Measurements from ENCODE around the gene MYF5.

Gene MYF5

DNA sequence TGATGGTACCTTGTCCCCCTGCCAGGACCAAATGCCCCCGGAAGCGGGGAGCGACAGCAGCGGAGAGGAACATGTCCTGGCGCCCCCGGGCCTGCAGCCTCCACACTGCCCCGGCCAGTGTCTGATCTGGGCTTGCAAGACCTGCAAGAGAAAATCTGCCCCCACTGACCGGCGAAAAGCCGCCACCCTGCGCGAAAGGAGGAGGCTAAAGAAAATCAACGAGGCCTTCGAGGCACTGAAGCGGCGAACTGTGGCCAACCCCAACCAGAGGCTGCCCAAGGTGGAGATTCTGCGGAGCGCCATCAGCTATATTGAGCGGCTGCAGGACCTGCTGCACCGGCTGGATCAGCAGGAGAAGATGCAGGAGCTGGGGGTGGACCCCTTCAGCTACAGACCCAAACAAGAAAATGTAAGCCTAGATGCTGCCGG lies 8.9 kb upstream of the MYF5 start:
- DNase-seq (ENCODE audit: low read depth), result no peak

DNA sequence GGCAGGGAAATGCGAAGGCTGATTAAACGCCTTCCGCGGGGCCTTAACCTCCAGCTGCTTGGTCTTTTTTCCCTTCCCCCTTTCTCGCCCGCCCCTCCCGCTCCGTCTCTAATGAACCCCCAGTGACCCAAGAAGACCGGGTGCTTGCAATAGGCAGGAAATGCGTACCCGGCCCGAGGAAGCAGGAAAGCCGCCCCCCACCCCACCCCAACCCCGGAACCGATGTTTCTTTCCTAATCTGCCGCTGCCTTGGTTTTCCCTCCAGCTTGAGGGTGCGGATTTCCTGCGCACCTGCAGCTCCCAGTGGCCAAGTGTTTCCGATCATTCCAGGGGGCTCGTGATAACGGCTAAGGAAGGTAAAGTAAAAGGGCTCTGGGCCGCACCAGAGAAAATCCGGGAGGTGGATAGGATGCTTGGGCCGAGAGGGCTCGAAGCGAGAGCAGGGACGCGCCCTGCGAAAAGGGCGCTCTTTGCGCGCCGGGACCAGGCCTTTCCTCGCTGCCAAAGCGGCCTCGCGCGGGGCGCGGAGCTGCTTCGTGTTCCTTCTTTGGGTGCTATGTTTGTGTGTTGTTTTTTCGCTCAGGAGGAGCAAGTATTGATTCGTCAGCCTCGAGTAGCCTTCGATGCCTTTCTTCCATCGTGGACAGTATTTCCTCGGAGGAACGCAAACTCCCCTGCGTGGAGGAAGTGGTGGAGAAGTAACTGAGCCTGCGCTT lies 8.3 kb upstream of the MYF5 start:
- no peak for DNase-seq (ENCODE audit: low read depth)

GRCh38 chr12:80708975-80709328 lies 7.8 kb upstream of the MYF5 start:
- no peak for DNase-seq (ENCODE audit: low read depth)

DNA sequence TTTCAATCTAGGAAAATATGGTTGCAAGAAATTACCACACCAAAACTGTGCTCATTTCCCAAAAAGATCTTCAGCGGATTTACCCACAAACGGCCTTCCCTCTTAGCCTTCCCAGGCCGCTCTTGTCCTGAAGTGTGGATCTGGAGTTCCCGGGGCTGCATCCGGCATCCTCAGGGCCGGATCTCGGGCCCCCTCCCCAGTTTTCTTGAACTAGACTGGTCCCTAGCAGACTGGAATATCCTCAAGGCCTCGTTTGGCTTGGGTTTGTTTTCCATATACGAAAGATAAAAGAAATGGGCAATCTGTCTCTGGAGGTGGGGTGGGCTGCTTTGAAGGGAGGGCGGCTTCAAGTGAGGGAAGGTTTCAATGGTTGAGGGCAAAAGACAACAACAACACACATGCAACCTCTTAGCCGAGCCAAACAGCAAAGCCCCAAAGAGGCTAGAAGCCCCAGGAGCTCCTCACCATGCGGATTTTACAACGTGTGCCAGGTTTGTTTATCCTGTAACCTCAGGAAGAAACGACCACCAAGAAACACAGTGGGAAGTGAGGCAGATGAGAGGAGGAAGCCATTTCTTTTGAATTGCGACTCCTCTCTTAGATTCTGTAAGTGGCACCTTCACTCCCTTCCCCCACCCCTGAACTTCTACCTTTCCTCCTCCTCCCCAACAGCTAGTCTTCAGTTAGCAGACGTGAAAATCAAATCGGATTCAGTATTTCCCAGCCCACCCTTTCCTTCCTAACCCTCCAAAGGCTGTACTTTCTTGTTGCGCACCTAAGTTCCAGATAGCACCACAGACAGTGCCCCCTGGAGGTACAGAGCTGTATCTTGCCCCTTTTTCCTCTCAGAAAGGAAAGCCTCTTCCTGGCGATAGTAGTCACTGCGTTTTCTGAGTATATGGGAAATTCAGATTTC lies 6.6 kb upstream of the MYF5 start:
- DNase-seq (ENCODE audit: low read depth), result no peak

DNA sequence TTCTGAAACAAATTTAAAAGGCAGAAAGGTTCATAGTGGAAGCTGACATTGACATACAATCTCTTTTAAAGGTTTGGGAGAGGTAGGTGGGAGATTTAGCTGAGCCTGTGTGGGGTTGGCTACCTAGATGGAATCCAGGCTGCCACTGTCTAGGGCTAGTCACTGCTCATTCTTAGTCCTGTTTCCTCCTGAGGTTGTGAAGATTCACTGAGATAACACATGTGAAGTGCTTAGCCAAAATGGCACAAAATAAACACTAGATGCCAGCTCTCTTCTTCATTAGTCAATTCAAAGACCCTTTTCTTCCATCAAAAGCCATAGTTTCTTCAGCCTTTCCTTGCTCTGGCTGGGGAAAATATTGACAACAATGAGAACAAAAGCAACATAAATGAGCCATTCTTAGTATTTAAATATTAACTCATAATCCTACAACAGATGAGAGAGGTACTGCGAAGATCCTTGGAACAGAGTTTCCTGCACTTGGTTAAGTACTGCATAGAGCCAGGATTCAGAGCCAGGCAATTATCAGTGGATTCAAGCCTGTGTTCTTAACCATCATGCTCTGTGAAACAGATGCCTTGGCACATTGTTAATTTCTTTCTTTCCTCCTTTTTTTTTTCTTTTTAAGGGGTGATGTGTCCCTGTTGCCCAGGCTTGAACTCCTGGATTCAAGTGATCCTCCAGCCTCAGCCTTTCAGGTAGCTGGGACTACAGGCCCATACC lies 5.8 kb upstream of the MYF5 start:
- DNase-seq (ENCODE audit: low read depth), result no peak

GRCh38 chr12:80711866-80712265 lies 4.8 kb upstream of the MYF5 start:
- no peak for DNase-seq (ENCODE audit: low read depth)

- DNase-seq (ENCODE audit: low read depth), result no peak
These were observed 3.8 kb upstream of the MYF5 start for GRCh38 chr12:80712866-80713265.

DNA sequence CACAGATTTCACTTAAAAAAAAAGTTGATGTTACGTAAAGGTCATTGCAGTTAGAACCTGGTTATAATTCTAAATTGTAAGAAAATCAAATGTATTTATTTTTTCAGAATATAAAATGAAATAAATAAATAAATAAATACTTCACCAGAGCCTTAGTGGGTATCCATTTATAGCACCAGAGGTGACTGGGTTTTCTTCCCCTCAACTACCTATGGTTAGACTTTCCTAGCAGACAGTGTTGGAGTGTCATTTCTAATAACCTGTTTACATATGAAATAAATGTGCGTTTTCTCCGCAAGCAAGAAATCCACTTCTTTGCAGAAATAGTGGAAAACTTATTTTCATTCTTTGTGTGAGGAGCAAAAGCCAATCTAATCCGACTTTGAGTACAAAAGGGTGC lies 3.3 kb upstream of the MYF5 start:
- DNase-seq (ENCODE audit: low read depth), result no peak

GRCh38 chr12:80714055-80714454 lies 2.7 kb upstream of the MYF5 start:
- DNase-seq (ENCODE audit: low read depth), result no peak

DNA sequence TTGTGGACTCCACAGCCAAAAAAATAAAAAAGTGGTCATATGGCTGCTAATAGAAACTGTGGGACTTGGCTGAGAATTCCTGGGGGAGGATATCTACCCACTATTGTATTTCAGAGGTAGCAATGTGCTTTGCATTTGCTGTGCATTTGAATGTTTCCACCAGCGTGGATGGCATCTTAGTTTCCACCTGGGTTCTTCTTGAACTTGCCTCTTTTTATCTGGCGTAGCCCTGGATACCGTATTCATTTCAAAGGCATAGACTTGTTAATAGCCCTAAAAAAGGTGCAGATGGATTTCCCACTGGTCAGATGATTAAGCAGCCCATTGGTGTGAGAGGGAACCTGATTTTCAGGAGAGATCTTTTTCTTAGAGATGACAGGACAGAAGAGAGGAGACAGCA lies 1.9 kb upstream of the MYF5 start:
- DNase-seq (ENCODE audit: low read depth), result no peak

GRCh38 chr12:80715713-80716249 lies 931 bp upstream of the MYF5 start:
- DNase-seq (ENCODE audit: low read depth), result no peak

GRCh38 chr12:80717856-80718255 lies 1.1 kb downstream of the MYF5 start:
- DNase-seq (ENCODE audit: low read depth), result no peak

DNA sequence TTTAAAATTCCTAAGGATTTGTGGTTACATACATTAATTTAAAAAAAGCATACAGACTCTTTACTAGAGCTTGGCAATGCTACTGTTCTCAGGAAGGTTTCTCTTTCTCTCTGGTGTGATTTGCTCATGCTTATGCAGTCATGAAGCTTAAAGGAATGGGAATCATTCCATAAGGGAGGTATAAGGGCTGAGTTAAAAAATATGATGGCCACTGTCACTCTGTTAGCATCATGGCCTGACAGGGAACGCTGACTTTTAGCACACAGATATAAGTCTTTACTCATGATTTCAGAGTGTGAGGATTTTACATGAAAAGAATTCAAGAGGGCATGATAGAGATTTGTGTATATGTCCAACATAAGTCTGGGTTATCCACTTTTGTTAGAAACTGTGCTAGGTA lies 3.8 kb downstream of the MYF5 start:
- no peak for DNase-seq (ENCODE audit: low read depth)

GRCh38 chr12:80721326-80721725 lies 4.6 kb downstream of the MYF5 start:
- DNase-seq (ENCODE audit: low read depth), result no peak

DNA sequence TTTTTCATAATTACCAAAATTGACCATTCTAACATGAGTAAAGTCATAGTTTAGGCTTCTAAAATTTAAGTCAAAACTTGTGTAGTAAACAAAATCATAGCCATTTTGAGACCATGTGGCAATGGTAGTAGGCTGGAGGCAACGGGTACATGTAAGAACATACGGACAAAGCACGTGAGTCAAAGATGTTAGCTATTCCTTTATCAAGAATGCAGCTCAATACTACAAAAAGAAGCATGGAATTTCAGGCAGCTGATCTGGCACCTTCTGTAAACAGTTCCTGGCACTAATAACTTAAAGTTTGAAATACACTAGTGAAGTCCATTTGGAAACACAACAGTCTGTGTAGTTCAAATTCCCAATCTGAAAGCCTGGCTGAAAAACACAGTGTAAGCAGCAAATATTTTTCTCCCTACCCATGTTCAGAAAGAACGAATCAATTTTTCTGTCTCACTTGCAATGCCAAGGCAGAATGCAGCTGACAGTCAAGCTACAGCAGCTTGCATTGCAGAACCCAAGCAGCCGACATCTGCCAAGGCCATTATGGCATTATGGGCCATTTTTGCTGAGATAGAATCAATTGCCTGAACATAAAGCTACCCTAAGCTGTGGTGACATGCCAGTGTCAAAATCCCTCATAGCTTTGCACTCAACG lies 29.3 kb downstream of the MYF5 start:
- DNase-seq (ENCODE audit: low read depth), result no peak

- DNase-seq (ENCODE audit: low read depth), result no peak
These were observed 31.1 kb downstream of the MYF5 start for GRCh38 chr12:80747800-80748199.

GRCh38 chr12:80749456-80749855 lies 32.7 kb downstream of the MYF5 start:
- no peak for DNase-seq (ENCODE audit: low read depth)

DNA sequence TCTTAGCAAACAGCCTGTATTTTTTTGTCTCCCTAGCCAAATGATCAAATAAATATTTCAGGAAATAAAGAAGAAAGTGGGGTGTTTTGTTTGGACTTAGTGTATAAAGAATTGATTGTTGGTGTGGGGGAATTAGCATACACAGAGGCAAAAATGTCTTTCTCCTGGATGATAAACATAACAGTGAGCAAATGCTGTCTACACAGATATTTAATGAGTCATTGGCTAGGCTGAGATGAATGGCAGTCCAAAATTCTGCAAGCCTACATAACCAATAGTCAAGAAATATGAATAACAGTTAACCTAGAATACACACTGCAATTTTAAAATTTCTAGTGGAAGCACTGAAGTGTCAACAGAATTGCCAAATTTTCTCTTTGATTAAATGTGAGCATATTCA lies 35.8 kb downstream of the MYF5 start:
- no peak for DNase-seq (ENCODE audit: low read depth)

DNA sequence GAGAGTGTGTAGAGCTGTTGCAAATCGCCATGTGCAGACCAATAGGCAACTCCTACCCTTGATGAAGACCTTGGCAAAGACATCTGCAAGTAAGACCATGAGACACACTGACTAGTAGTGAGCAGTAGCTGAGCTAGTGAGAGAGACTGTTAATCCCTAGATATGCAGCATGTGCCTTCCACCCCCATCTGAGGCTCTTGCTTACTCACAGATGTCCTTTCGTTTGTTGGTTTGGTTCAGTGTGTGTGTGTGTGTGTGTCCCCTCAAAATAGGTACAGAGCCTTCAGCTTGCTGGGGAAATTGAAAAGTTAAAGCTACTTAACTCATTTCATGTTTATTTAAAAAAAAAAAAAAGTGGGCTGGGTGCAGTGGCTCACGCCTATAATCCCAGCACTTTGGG lies 37.6 kb downstream of the MYF5 start:
- no peak for DNase-seq (ENCODE audit: low read depth)

DNA sequence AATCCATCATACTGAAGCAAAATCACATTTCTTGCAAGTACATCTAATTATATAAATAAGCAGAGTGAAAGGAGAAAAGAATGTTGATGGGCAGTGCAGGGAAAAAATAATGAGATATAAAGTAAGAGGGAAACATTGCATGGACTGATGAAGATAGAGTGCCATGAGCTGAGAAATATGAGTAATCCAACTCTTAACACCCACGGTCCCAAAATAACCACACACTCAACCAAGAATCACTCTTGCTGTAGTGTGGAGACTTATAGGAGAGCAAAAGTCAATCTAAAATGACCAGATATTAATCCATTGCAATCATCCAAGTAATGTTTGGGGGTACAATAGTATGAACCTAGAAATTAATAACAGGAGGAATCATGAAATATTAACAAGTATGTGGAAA lies 40.2 kb downstream of the MYF5 start:
- DNase-seq (ENCODE audit: low read depth), result no peak

GRCh38 chr12:80761838-80762237 lies 45.1 kb downstream of the MYF5 start:
- DNase-seq (ENCODE audit: low read depth), result no peak

DNA sequence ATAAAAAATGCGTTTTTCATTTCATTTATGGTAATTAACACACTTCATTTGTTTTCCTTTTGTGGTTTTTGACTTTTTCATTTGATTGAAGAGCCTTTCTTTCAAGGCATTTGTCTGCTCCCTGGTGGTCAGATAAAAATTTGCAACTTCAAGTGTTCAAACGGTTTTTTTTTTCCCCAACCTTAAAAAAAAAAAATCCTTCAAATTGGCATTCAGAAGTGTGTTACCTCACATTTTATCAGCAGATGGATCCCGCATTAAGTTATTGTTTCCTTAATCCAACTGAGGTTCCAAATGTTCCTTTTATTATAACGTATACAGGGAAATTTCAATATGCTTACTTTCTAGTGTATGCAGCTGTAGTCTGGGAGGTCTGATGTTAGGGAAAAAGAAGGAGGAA lies 47.2 kb downstream of the MYF5 start:
- no peak for DNase-seq (ENCODE audit: low read depth)

Data from activated T-cell treated with anti-CD3 and anti-CD28 coated beads for 24 hours (primary cell).